Suppressor macrophage treated with lipopolysaccharide for 4 hours (primary cell): ENCODE data around the gene CARS2.
"Not testable (repeated sequence)": the region's sequence is repeated elsewhere in the genome, so short reads cannot be mapped to it uniquely, and the experiment has no call there.

Source experiments
- DNase-seq: peaks from one replicate; pipeline ENCODE4 v3.0.0-alpha.2; 2020

Gene CARS2

DNA sequence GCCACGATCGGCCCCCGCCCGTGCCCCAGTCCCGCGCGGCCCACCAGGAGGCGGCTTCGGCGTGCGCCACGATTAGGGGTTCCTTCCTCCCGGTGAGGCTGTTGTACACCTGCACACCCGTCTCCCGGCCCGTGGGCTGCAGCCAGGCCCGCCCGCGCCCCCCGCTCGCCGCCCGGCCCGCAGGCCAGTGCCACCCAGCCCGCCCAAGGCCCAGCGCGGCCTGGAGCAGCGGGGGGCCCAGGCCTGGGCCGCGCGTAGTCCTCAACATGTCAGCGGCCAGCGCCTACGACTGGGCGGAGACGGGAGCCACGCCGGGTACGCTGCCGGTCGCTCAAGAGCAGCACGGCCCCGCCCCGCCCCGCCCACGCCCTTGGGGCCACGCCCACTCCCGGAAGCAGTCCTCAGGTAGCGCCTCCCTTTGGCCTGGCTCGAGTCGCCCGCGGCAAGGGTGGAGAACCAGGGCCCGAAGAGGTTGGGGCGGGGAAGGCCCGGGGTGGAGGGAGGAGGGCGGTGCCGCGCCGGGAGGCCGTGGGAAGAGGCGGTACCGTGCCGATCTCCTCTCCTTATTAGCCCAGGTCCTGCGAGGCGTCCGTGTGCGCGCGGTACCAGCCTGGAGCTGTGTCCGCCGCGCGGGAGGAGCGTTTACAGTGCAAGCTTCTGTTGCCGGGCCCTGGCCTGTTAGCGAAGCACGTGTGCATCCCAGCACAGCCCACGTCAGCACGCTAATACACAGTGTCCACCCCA, at the start of gene CARS2:
Gene CARS2, minus strand, starts transcription at position 291 of the 744 bp plus-strand sequence. Its CDS starts 23 bp downstream, at position 268.
- peak; percentile 99 for DNase-seq

DNA sequence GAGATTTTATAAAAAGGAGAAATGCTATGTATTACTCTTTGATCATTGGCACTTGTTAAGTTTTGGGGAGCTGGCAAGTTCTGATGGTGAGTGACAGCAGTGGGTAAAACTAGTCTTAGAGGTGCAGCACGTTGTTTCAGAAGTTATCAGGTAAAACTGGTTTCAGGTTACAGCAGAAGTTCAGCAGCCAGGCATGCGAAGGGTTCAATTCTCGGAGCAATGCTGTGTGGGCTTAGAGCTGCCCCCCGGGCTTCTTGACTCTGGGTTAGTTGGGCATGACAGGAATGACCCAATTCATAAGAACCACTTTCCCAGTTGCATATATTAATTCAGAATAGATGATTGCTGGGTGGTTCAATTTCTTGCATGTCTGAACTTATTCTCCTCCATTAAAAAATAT, 42.4 kb upstream of the CARS2 start:
- DNase-seq: no peak

GRCh38 chr13:110746438-110746837, 40.5 kb upstream of the CARS2 start:
- DNase-seq: no peak

- DNase-seq: no peak
Observed at GRCh38 chr13:110743687-110744086, 37.8 kb upstream of the CARS2 start.

- no peak for DNase-seq
Observed at GRCh38 chr13:110737555-110737954, 31.6 kb upstream of the CARS2 start.

GRCh38 chr13:110734561-110734960, 28.6 kb upstream of the CARS2 start:
- DNase-seq: no peak

DNA sequence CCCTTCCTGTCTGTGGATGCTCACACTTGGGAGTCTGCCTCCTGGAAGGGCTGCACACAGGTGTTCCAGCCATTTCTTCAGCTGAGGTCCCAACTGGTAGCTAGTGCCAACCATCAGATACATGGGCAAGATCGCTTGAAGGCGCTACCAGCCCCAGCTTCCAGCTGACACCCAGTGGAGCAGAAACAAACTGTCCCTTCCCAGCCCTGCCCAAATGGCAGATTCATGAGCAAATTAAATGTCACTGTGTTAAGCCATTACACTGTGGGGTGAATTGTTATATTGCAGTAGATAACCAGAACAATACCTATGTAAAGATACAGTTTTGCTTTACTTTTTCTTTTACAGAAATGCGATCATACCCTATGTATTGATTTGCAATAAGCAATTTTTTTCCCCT, 25.2 kb upstream of the CARS2 start:
- no peak for DNase-seq

GRCh38 chr13:110726726-110727125, 20.8 kb upstream of the CARS2 start:
- peak; percentile 21 for DNase-seq

DNA sequence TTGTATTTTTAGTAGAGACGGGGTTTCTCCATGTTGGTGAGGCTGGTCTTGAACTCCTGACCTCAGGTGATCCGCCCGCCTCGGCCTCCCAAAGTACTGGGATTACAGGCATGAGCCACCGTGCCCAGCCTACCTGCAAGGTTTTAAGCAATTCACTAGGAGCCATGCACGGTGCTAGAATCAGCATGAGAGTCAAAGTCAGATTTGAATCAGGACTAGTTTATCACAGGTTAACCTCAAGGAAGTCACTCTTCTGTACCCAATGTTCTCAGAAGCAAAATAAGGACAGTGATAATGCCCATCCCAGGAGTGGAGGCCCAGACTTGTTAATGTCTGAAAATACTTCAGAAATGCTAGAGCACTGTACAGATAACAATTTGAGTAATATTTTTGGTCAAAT, 20.2 kb upstream of the CARS2 start:
- not testable (repeated sequence) for DNase-seq

DNA sequence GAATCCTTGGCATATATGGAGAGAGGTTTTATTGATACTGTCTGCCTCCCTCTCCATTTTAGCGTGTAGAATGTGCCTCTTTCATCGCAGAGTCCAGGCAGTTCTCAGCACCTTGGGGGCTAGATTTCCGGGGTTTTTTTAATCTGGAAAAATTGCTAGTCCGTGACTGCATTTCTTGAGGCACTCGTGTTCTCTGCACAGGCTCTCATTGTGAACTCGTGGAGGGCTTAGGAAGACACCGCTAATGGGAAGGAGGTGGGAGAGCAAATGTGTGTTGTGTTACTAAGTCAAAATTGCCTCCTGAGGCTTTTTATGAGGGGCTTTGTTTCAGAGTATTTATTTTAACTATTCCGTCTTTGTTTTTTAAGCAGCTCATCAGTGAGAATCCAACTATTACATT, 17.7 kb upstream of the CARS2 start:
- no peak for DNase-seq

- no peak for DNase-seq
Observed at GRCh38 chr13:110722971-110723370, 17.1 kb upstream of the CARS2 start.

GRCh38 chr13:110719036-110719710, 13.3 kb upstream of the CARS2 start:
- no peak for DNase-seq

DNA sequence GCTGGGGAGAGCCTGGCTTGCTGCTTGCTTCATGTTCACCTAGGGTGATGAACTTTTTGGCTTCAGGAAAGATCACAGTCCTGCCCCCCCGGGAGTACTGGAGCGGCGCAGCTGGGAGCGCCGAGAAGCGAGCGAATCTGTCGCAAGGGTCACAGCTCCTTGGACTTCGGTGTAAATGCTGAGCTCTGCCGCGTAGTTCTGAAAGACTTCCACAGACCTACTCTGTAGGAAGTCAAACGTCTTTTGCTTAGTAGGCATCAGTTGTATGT, 10.3 kb upstream of the CARS2 start:
- peak; percentile 51 for DNase-seq

DNA sequence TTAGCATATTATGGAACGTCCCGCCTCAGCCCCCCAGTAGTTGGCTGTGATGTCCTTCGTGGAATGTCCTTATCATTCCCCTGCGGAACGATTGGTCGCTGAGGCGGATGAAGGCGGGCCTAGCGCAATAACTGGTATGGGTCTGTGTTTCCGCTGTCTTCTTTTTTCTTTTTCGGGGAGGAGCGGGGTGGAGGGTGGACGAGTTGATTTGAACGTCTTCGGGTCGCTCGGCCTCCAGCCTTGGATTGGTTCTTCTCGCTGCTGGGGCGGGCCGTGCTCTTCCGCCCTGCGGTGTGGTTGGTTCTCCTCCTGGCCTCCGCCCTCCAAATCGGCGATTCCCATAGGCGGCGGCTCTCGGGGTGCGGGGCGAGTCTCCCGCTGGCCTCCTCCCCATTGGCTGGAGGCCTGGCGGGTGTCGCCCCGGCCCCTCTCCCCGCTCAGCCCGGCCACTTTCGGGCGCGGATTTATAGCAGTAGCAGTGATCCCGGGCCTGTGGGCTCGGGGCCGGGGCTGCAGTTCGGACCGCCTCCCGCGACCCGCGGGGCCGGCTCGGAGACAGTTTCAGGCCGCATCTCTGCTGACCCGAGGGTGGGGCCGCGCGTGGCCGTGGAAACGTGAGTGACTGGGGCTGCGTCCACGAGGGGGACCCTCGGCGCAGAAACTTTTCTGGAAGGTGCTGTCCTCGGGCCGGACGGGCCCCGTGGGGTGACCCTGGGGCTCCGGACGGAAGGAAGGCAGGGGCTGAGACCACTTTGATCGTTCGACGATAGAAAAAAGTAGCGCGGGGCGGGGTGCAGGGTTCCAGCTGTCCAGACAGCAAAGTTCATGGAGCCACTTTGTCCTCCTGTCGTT, 9.7 kb upstream of the CARS2 start:
- DNase-seq: peak; percentile 100

GRCh38 chr13:110714797-110715394, 9.0 kb upstream of the CARS2 start:
- peak; percentile 43 for DNase-seq

GRCh38 chr13:110713981-110714796, 8.3 kb upstream of the CARS2 start:
- peak; percentile 61 for DNase-seq

DNA sequence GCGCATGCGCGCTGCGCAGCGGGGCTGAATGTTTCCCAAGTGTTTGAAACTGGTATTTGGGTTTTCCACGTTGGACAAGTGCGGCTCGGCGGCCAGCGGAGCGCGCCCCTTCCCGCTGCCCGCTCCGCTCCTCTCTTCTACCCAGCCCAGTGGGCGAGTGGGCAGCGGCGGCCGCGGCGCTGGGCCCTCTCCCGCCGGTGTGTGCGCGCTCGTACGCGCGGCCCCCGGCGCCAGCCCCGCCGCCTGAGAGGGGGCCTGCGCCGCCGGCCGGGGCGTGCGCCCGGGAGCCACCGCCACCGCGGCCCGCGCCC, 7.7 kb upstream of the CARS2 start, which contains the start of gene ING1:
Gene ING1, plus strand, starts transcription at position 59 of the 311 bp plus-strand sequence. CDS start 450 bp downstream, outside the sequence.
- no peak for DNase-seq

DNA sequence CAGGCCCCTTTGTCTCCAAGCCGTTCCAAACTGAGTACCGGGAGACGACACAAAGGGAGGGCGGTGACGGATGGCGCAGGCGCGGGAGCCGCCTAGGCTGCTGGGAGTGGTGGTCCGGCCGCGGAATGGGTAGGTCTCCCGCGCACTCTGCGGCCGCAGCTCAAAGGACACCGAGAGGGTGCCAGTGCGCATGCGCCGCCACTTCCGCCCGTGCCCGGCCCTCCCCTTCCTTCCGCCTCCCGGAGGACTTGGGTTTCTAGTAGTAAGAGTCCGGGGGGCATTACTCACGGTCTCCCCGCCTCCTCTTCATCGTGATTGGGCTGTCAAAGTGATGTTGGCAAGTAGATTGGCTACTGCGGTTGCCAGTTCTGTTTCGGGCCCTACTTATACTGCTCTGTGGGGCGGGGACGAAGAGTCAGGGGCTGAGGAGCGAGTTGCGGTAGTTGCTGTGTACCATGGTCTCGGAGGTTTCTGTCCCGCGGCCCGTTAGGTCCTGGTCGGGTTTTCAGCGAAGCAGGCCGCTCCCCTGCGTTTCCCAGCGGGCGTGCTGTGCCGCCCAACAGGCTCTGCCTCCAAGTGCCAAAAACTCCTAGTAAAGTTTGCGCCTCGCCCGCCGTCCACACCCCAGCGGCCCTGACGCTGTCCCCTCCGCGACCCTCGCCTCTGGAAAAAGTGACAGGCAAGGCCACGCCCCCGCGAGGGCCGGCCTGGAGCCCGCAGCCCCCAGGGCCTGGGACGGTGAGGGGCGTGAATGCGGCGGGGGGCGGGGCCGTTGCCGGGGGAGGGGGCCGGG, 7.1 kb upstream of the CARS2 start:
- peak; percentile 100 for DNase-seq

- peak; percentile 94 for DNase-seq
Observed at GRCh38 chr13:110712081-110712848, 6.3 kb upstream of the CARS2 start.

DNA sequence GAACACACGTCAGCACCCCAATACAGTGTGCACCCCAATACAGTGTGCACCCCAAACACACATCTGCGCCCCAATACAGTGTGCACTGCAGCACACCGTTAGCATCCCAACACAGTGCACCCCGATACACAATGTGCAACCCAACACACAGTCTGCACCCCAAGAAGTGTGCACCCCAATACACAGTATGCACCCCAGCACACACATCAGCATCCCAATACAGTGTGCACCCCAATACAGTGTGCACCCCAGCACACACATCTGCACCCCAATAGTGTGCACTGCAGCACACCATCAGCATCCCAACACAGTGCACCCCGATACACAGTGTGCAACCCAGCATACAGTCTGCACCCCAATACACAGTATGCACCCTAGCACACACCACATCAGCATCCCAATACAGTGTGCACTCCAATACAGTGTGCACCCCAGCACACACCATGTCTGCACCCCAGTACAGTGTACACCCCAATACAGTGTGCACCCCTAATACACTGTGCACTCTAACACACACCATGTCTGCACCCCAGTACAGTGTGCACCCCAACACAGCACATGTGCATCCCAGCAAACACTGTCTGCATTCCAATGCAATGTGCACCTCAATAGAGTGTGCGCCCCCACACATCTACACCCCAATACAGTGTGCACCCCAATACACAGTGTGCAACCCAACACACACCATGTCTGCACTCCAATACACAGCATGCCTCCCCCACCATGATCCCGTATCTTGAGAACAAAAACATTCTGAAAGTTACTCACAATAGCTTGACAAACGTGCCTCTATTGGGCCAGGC, 855 bp upstream of the CARS2 start:
- no peak for DNase-seq
